H1 (cell line): ENCODE data around the gene SIGLEC7. TPM values are rescaled to one million over a fixed set of nuclear protein-coding genes. Genes with fewer than 3 reads are reported as not detected.

Experiments used
- ASH2L ChIP-seq: fragments of 200-600, 300-600 bp; sonication (generic); IDR thresholded peaks from one replicate; pipeline ENCODE4 v1.7.1; 2017; ENCODE audit warnings: low read length
- POLR2A ChIP-seq, 2 experiments: IDR thresholded peaks; 1 replicate in 1 of 2; 2 replicates in 1 of 2; pipeline ENCODE4 v1.6.1; 2011; ENCODE audit warnings: low read depth in 2 of 2, low read length in 2 of 2, mild to moderate bottlenecking in 2 of 2; ENCODE audit errors: control extremely low read depth in 1 of 2
- POU5F1 ChIP-seq: IDR thresholded peaks from 2 replicates; pipeline ENCODE4 v1.6.1; 2011; ENCODE audit warnings: low read depth, mild to moderate bottlenecking, low read length, moderate library complexity
- SIX5 ChIP-seq: IDR thresholded peaks from 2 replicates; pipeline ENCODE4 v1.6.1; 2011; ENCODE audit warnings: mild to moderate bottlenecking, low read depth, low read length
- YY1 ChIP-seq: IDR thresholded peaks from 2 replicates; pipeline ENCODE4 v1.6.1; 2011; ENCODE audit warnings: low read depth, mild to moderate bottlenecking, low read length
- ZNF274 ChIP-seq: IDR thresholded peaks from 2 replicates; pipeline ENCODE4 v1.7.0; 2012; ENCODE audit warnings: low read length, borderline replicate concordance; ENCODE audit errors: extremely low read depth
- polyA plus RNA-seq, 7 experiments: library from polyadenylated mRNA; depleted of rRNA in 3 of 7; stranded (reverse) in 5 of 7; unstranded in 2 of 7; fragments of >200 nt in 5 of 7; fragments of 200-250 nt in 2 of 7; gene quantifications; 1 replicate in 5 of 7; 2 replicates in 1 of 7; 4 replicates in 1 of 7; pipeline versions ENCODE4 v1.2.1 to v1.2.3, GENCODE V29; 2011 to 2013; ENCODE audit warnings: missing spikeins in 2 of 7, mixed read lengths in 2 of 7
- total RNA-seq: library from RNA; stranded (reverse); fragmentation: NEBNext Ultra II Directional; extraction: Animal tissue kit (Norgen Biotek cat#: 25700); gene quantifications from 2 replicates; pipeline ENCODE4 v1.2.1, GENCODE V29; 2021
- TF ChIP-seq, protein P1 (sequence below): IDR thresholded peaks from 2 replicates; pipeline ENCODE4 v1.6.1; 2011; ENCODE audit warnings: low read length, improper control_type of control experiment

Gene SIGLEC7
- total and polyA plus RNA-seq, 2 of the 8 experiments (the other 6 are each of a cell fraction or from before 2014, with no cell fraction given) = not detected

DNA sequence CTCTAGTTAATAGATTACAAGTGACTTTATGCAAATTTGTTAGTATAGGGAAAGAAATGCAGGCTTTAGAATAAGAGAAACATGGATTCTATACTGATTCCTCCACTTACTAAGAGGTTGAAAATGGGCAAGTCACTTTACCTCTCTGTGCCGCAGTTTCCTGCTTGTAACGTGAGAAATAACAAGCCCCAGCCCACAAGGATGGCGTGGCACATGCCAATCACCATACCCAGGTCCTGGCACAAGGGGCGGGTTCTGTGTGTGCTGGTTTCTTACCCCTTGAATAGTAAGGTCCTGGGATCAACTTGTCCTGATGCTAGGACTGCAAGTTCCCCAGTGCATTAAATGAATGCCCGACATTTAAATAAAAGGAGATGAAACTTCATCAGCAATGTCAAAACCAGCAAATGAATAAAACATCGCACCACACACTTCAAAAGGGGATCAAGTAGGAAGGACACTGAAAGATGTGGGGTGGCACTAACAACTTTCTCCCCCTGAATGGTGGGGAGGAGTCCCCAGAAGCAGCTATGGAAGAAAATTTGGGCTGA lies 25.3 kb upstream of the SIGLEC7 start (continued):
- TF ChIP-seq, protein P1, sequence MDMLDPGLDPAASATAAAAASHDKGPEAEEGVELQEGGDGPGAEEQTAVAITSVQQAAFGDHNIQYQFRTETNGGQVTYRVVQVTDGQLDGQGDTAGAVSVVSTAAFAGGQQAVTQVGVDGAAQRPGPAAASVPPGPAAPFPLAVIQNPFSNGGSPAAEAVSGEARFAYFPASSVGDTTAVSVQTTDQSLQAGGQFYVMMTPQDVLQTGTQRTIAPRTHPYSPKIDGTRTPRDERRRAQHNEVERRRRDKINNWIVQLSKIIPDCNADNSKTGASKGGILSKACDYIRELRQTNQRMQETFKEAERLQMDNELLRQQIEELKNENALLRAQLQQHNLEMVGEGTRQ = no peak
- TF ChIP-seq ZNF274 = no peak
- TF ChIP-seq POLR2A (IDR thresholded peaks at IDR 0.05; ENCODE audit: control extremely low read depth in 1 of 2, low read depth in 2 of 2, low read length in 2 of 2) = no peak
- TF ChIP-seq ASH2L = no peak
- no peak for TF ChIP-seq YY1
- TF ChIP-seq POU5F1 = no peak
- TF ChIP-seq SIX5 = no peak
